Upper lobe of left lung (tissue), 6 donors: ENCODE results near the gene THAP6. TPM values are rescaled to one million over a fixed set of nuclear protein-coding genes. Genes with fewer than 3 reads are reported as not detected.

Source experiments
- ATAC-seq, 2 donors: fragments of 200-7000 bp; cut with Tn5 transposase; one replicate each; pipeline ENCODE4 v1.9.1; 2022; ENCODE audit warnings: mild to moderate bottlenecking in 2 of 2, moderate library complexity in 2 of 2; ENCODE audit not compliant: low FRiP score in 2 of 2
- DNase-seq, 2 donors: peaks; one replicate each; pipeline ENCODE4 v3.0.0-alpha.2; 2019 to 2020
- H3K27ac ChIP-seq, 4 donors: fragments of 200-600 bp; sonication (generic); one replicate each; pipeline ENCODE4 v1.5.1; 2016 to 2019
- H3K27me3 ChIP-seq, 4 donors: fragments of 200-600 bp; sonication (generic); one replicate each; pipeline ENCODE4 v1.5.1; 2017 to 2019
- H3K36me3 ChIP-seq, 4 donors: fragments of 200-600 bp; sonication (generic); one replicate each; pipeline ENCODE4 v1.5.1; 2016 to 2019
- H3K4me1 ChIP-seq, 4 donors: fragments of 200-600 bp; sonication (generic); one replicate each; pipeline ENCODE4 v1.5.1; 2018 to 2019
- H3K4me3 ChIP-seq, 4 donors: fragments of 200-600 bp; sonication (generic); one replicate each; pipeline ENCODE4 v1.5.1; 2017 to 2019; ENCODE audit warnings: mild to moderate bottlenecking in 2 of 4, moderate library complexity in 1 of 4
- H3K9me3 ChIP-seq, 4 donors: fragments of 200-600 bp; sonication (generic); one replicate each; pipeline ENCODE4 v1.5.1; 2018 to 2019
- CTCF ChIP-seq, 6 experiments: fragments of 450-650 bp in 4 of 6; fragments of 200-600 bp in 2 of 6; sonication (generic) in 2 of 6; IDR thresholded peaks; one replicate each; pipeline ENCODE4 v1.5.1; 2016 to 2019; ENCODE audit warnings: antibody characterized with exemption in 6 of 6
- EP300 ChIP-seq, 4 donors: sonication (generic); formaldehyde crosslinking; IDR thresholded peaks; one replicate each; pipeline ENCODE4 v1.5.1; 2017; ENCODE audit warnings: antibody characterized with exemption in 4 of 4, control low read depth in 2 of 4
- POLR2A ChIP-seq, 4 donors: fragments of 450-650 bp; IDR thresholded peaks; one replicate each; pipeline ENCODE4 v1.5.1; 2016 to 2017; ENCODE audit warnings: antibody characterized with exemption in 4 of 4, mild to moderate bottlenecking in 2 of 4
- POLR2AphosphoS5 ChIP-seq, 2 donors: sonication (generic); formaldehyde crosslinking; IDR thresholded peaks; one replicate each; pipeline ENCODE4 v1.5.1; 2017; ENCODE audit warnings: antibody characterized with exemption in 2 of 2
- WGBS, 2 donors: methylation state at CpG; one replicate each; pipeline ENCODE4 v1.1.5; 2017 to 2018; 5-methylcytosine and 5-hydroxymethylcytosine counted together
- total RNA-seq, 6 donors: library from RNA; depleted of rRNA in 4 of 6; stranded (reverse); fragments of >200 nt in 4 of 6; gene quantifications; one replicate each; pipeline versions ENCODE4 v1.1.0 to v1.2.1, GENCODE V29; 2016 to 2021
- donor health status: DM: no; HTN: no; CAD: no; lungs with moderate emphysema.
- donor health status: DM: no; HTN: yes; CAD: no; lungs with severe emphysema.

THAP6 gene
- total RNA-seq, 6 donors from 2014 or later, result 10.8 to 46.1 (median 15.1) TPM

- H3K27ac ChIP-seq, result peak overlapping the region; percentile 94 to 99 (median 97)
- WGBS, 2 donors, result 53 to 57% methylated on average over 3 of the region's 3 CpGs
- H3K27me3 ChIP-seq, result no peaks in the 10 kb centered on the region
- TF ChIP-seq CTCF (IDR thresholded peaks at IDR 0.05) (no peak), POLR2AphosphoS5 (IDR thresholded peaks at IDR 0.05) (no peak), EP300 (IDR thresholded peaks at IDR 0.05) (no peak), POLR2A (IDR thresholded peaks at IDR 0.05) (no peak)
- DNase-seq (no peak), ATAC-seq (no peak)
- H3K4me3 ChIP-seq, result peak overlapping the region in 2 of 4 donors; percentile 63 to 80
- peaks cover 39 to 51% (median 45%) of the 10 kb centered on the region in 4 donors for H3K4me1 ChIP-seq
- H3K36me3 ChIP-seq, result peaks cover 0 to 13% (median 0%) of the 10 kb centered on the region in 4 donors
- H3K9me3 ChIP-seq, result no peaks in the 10 kb centered on the region
Observed at GRCh38 chr4:75511841-75512240, 2.4 kb upstream of the THAP6 start.

- Histone ChIP-seq H3K27ac (peak overlapping the region; percentile 94 to 99 (median 97)), H3K9me3 (no peaks in the 10 kb centered on the region), H3K27me3 (no peaks in the 10 kb centered on the region), H3K4me1 (peaks cover 39 to 51% (median 45%) of the 10 kb centered on the region in 4 donors), H3K36me3 (peaks cover 0 to 13% (median 6%) of the 10 kb centered on the region in 4 donors), H3K4me3 (peak overlapping the region in 3 of 4 donors; percentile 63 to 80 (median 73))
- 22 to 31% methylated on average over 6 of the region's 6 CpGs for WGBS, 2 donors
- ATAC-seq (no peak), DNase-seq (peak in 1 of 2 donors; percentile 30)
- TF ChIP-seq CTCF (IDR thresholded peaks at IDR 0.05), result no peak
- TF ChIP-seq POLR2A (IDR thresholded peaks at IDR 0.05), result no peak
- TF ChIP-seq POLR2AphosphoS5 (IDR thresholded peaks at IDR 0.05), result no peak
- TF ChIP-seq EP300 (IDR thresholded peaks at IDR 0.05), result no peak
Observed at GRCh38 chr4:75512386-75513211, 1.7 kb upstream of the THAP6 start.

- DNase-seq (no peak), ATAC-seq (no peak)
- Histone ChIP-seq H3K27me3 (no peaks in the 10 kb centered on the region), H3K4me1 (peaks cover 39 to 54% (median 45%) of the 10 kb centered on the region in 4 donors), H3K36me3 (peaks cover 0 to 17% (median 8%) of the 10 kb centered on the region in 4 donors), H3K27ac (peak overlapping the region; percentile 94 to 99 (median 97)), H3K4me3 (peak overlapping the region; percentile 63 to 80 (median 76)), H3K9me3 (no peaks in the 10 kb centered on the region)
- 1 to 2% methylated on average over 12 of the region's 12 CpGs for WGBS, 2 donors
- TF ChIP-seq POLR2AphosphoS5 (IDR thresholded peaks at IDR 0.05), result no peak
- no peak for TF ChIP-seq POLR2A (IDR thresholded peaks at IDR 0.05)
- TF ChIP-seq CTCF (IDR thresholded peaks at IDR 0.05), result no peak
- TF ChIP-seq EP300 (IDR thresholded peaks at IDR 0.05), result no peak
Observed at GRCh38 chr4:75513526-75514130, 645 bp upstream of the THAP6 start.

GRCh38 chr4:75514949-75515612 is 808 bp downstream of the THAP6 start:
- ATAC-seq, result no peak
- Histone ChIP-seq H3K27ac (peak overlapping the region; percentile 94 to 99 (median 97)), H3K4me3 (peak overlapping the region; percentile 63 to 80 (median 76)), H3K27me3 (no peaks in the 10 kb centered on the region), H3K36me3 (peaks cover 3 to 23% (median 8%) of the 10 kb centered on the region in 4 donors), H3K9me3 (no peaks in the 10 kb centered on the region), H3K4me1 (peaks cover 34 to 51% (median 45%) of the 10 kb centered on the region in 4 donors)
- DNase-seq, result no peak
- TF ChIP-seq POLR2A (IDR thresholded peaks at IDR 0.05) (no peak), CTCF (IDR thresholded peaks at IDR 0.05) (no peak), POLR2AphosphoS5 (IDR thresholded peaks at IDR 0.05) (no peak), EP300 (IDR thresholded peaks at IDR 0.05) (no peak)
- 48 to 66% methylated on average over 9 of the region's 9 CpGs for WGBS, 2 donors
